NCI-H345 (cell line): ENCODE results near the gene BPHL.
"Not testable (repeated sequence)": the region's sequence is repeated elsewhere in the genome, so short reads cannot be mapped to it uniquely, and the experiment has no call there.

Source experiments
- DNase-seq: peaks from one replicate; lab custom pipeline; 2025; lab: John Stamatoyannopoulos, UW

Gene BPHL

GRCh38 chr6:3179945-3180344 is 61.4 kb downstream of the BPHL start:
- not testable (repeated sequence) for DNase-seq

GRCh38 chr6:3181105-3181504 is 62.6 kb downstream of the BPHL start:
- no peak for DNase-seq

- DNase-seq = no peak
Observed at GRCh38 chr6:3183066-3183465, 64.6 kb downstream of the BPHL start.

- no peak for DNase-seq
Observed at GRCh38 chr6:3186974-3187382, 68.5 kb downstream of the BPHL start.

GRCh38 chr6:3188262-3188661 is 69.8 kb downstream of the BPHL start:
- DNase-seq = no peak

- not testable (repeated sequence) for DNase-seq
Observed at GRCh38 chr6:3189192-3189591, 70.7 kb downstream of the BPHL start.

GRCh38 chr6:3190056-3190455 is 71.5 kb downstream of the BPHL start:
- no peak for DNase-seq

GRCh38 chr6:3190779-3191178 is 72.3 kb downstream of the BPHL start:
- DNase-seq = no peak

GRCh38 chr6:3193102-3193849 is 74.8 kb downstream of the BPHL start:
- no peak for DNase-seq

GRCh38 chr6:3194535-3195419 is 76.3 kb downstream of the BPHL start:
- DNase-seq = no peak

- no peak for DNase-seq
Observed at GRCh38 chr6:3195420-3195694, 76.8 kb downstream of the BPHL start.

- DNase-seq = no peak
Observed at GRCh38 chr6:3195695-3196497, 77.4 kb downstream of the BPHL start.

GRCh38 chr6:3196770-3197169 is 78.3 kb downstream of the BPHL start:
- DNase-seq = no peak

GRCh38 chr6:3197734-3198133 is 79.2 kb downstream of the BPHL start:
- not testable (repeated sequence) for DNase-seq

- no peak for DNase-seq
Observed at GRCh38 chr6:3199382-3199781, 80.9 kb downstream of the BPHL start.

- DNase-seq = no peak
Observed at GRCh38 chr6:3200682-3201081, 82.2 kb downstream of the BPHL start.

- no peak for DNase-seq
Observed at GRCh38 chr6:3201388-3201787, 82.9 kb downstream of the BPHL start.
